ENCODE data around the gene ABHD8.

DNA sequence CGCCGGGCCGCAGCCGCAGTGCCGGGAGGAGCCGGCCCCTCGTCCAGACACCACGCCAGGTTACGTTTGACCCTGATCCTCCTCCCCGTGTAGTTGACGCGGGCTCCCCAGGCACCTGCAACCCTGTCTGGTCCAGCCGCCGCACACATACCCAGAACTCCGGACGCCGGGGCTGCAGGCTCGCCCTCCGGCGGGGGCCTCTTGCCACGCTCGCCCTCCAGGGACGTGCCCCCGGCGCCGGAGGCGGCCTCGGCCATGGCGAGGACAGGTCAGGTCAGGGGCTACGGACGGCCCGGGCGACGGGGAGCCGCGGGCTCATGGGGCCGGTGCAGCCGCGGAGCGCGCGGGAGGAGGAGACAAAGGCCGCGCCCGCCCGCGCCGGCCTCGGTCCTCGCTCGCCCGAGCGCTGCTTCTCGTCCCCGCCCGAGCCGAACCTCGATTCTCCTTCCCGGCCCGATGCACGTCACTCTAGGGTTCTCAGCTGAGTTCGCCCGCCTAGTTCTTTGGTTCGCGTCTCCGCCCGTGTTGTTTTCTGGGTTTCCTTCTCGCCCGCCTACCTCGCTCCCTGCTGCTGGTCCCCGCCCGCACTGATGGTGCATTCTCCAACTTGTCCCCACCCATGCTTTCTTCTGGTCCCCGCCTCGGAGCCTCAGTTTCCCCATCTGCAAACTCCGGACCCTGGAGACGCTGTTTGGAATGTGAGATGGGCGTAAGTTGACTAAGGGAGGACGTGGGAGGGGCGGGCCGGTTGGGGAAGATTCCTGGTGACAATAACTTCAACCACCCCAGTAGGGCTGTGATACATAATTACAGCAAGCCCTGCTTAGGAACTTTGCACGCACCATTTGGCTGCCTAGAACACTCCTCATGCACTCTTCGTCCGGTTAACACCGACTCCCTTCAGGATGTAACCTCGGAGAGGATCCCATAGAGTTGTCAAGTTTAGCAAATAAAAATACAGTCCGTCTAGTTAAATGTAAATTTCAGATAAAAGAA is 31.5 kb upstream of the ABHD8 start, which contains the start of gene ANO8:
- no peak for TF ChIP-seq GATA2 (IDR thresholded peaks at IDR 0.05; ENCODE audit: low read depth, low read length)
- no peak for TF ChIP-seq GATA3 (IDR thresholded peaks at IDR 0.05; ENCODE audit: low read depth, low read length)

Measured in SH-SY5Y (cell line).